Measurements from ENCODE around the gene JOSD2.

Gene JOSD2

GRCh38 chr19:50480281-50481111 lies 30.5 kb downstream of the JOSD2 start:
- H4K8ac ChIP-seq (ENCODE audit: low read depth, low read length), result no peak overlapping the region

GRCh38 chr19:50479761-50480251 lies 31.2 kb downstream of the JOSD2 start:
- H3K79me2 ChIP-seq (ENCODE audit: control insufficient read depth, insufficient read depth, low read length), result peaks cover 10% of the 10 kb centered on the region
- H3K4me2 ChIP-seq (ENCODE audit: low read length), result no peak overlapping the region
- no peak overlapping the region for H2BK15ac ChIP-seq (replicated peaks; ENCODE audit: low read depth)
- H3K9ac ChIP-seq (ENCODE audit: low read length), result no peak overlapping the region
- no peak for DNase-seq
- no peaks in the 10 kb centered on the region for H3K4me1 ChIP-seq (ENCODE audit: control insufficient read depth, low read depth, low read length)
- peaks cover 2% of the 10 kb centered on the region for H3K36me3 ChIP-seq (ENCODE audit: control insufficient read depth, insufficient read depth, low read length)
- no peak overlapping the region for H3K18ac ChIP-seq (ENCODE audit: low read length)
- no peak overlapping the region for H3K4me3 ChIP-seq (ENCODE audit: low read length)
- WGBS (ENCODE audit: extremely low coverage, insufficient coverage, low lambda C conversion rate), result no CpG with 5 or more reads among the region's 16 CpGs
- H3K4ac ChIP-seq (ENCODE audit: low read depth, low read length), result no peak overlapping the region
- no peaks in the 10 kb centered on the region for H3K27me3 ChIP-seq (ENCODE audit: insufficient read depth, low read length, poor library complexity)
- no peak overlapping the region for H2AK5ac ChIP-seq (ENCODE audit: low read length)
- no peak overlapping the region for H3K56ac ChIP-seq (ENCODE audit: low read length)
- H4K5ac ChIP-seq (ENCODE audit: low read length), result no peak overlapping the region
- H4K8ac ChIP-seq (ENCODE audit: low read depth, low read length), result no peak overlapping the region
- H2BK120ac ChIP-seq (ENCODE audit: low read depth, low read length), result no peak overlapping the region
- no peak overlapping the region for H2BK5ac ChIP-seq (ENCODE audit: low read length)
- H3K79me1 ChIP-seq (ENCODE audit: low read length), result peaks cover 12% of the 10 kb centered on the region
- no peak overlapping the region for H3K27ac ChIP-seq (ENCODE audit: low read depth, low read length)
- H3K23ac ChIP-seq (ENCODE audit: low read length), result no peak overlapping the region

More at GRCh38 chr19:50480281-50481111, 30.5 kb downstream of the JOSD2 start:
- Histone ChIP-seq H3K27ac (ENCODE audit: low read depth, low read length) (no peak overlapping the region), H4K5ac (ENCODE audit: low read length) (no peak overlapping the region), H3K18ac (ENCODE audit: low read length) (no peak overlapping the region), H3K4me2 (ENCODE audit: low read length) (no peak overlapping the region), H3K9ac (ENCODE audit: low read length) (no peak overlapping the region), H2BK5ac (ENCODE audit: low read length) (no peak overlapping the region), H3K36me3 (ENCODE audit: control insufficient read depth, insufficient read depth, low read length) (peaks cover 2% of the 10 kb centered on the region), H3K27me3 (ENCODE audit: insufficient read depth, low read length, poor library complexity) (no peaks in the 10 kb centered on the region), H3K56ac (ENCODE audit: low read length) (no peak overlapping the region), H3K4ac (ENCODE audit: low read depth, low read length) (no peak overlapping the region), H3K23ac (ENCODE audit: low read length) (no peak overlapping the region), H3K79me2 (ENCODE audit: control insufficient read depth, insufficient read depth, low read length) (peaks cover 10% of the 10 kb centered on the region), H2BK120ac (ENCODE audit: low read depth, low read length) (no peak overlapping the region), H3K4me3 (ENCODE audit: low read length) (no peak overlapping the region), H3K4me1 (ENCODE audit: control insufficient read depth, low read depth, low read length) (no peaks in the 10 kb centered on the region), H3K79me1 (ENCODE audit: low read length) (peaks cover 12% of the 10 kb centered on the region), H2BK15ac (replicated peaks; ENCODE audit: low read depth) (no peak overlapping the region), H2AK5ac (ENCODE audit: low read length) (no peak overlapping the region)
- no CpG with 5 or more reads among the region's 37 CpGs for WGBS (ENCODE audit: extremely low coverage, insufficient coverage, low lambda C conversion rate)
- DNase-seq, result no peak

GRCh38 chr19:50478901-50479715 lies 31.9 kb downstream of the JOSD2 start:
- Histone ChIP-seq H3K79me1 (ENCODE audit: low read length) (peaks cover 12% of the 10 kb centered on the region), H2AK5ac (ENCODE audit: low read length) (no peak overlapping the region), H3K27me3 (ENCODE audit: insufficient read depth, low read length, poor library complexity) (no peaks in the 10 kb centered on the region), H4K8ac (ENCODE audit: low read depth, low read length) (no peak overlapping the region), H2BK5ac (ENCODE audit: low read length) (no peak overlapping the region), H3K4me1 (ENCODE audit: control insufficient read depth, low read depth, low read length) (no peaks in the 10 kb centered on the region), H3K4me2 (ENCODE audit: low read length) (no peak overlapping the region), H2BK15ac (replicated peaks; ENCODE audit: low read depth) (no peak overlapping the region), H3K18ac (ENCODE audit: low read length) (no peak overlapping the region), H2BK120ac (ENCODE audit: low read depth, low read length) (no peak overlapping the region), H3K4ac (ENCODE audit: low read depth, low read length) (no peak overlapping the region), H3K9ac (ENCODE audit: low read length) (no peak overlapping the region), H3K27ac (ENCODE audit: low read depth, low read length) (no peak overlapping the region), H4K5ac (ENCODE audit: low read length) (no peak overlapping the region), H3K23ac (ENCODE audit: low read length) (no peak overlapping the region), H3K79me2 (ENCODE audit: control insufficient read depth, insufficient read depth, low read length) (peaks cover 10% of the 10 kb centered on the region), H3K36me3 (ENCODE audit: control insufficient read depth, insufficient read depth, low read length) (peaks cover 2% of the 10 kb centered on the region), H3K4me3 (ENCODE audit: low read length) (no peak overlapping the region), H3K56ac (ENCODE audit: low read length) (no peak overlapping the region)
- no CpG with 5 or more reads among the region's 19 CpGs for WGBS (ENCODE audit: extremely low coverage, insufficient coverage, low lambda C conversion rate)
- peak; percentile 79 for DNase-seq

GRCh38 chr19:50477751-50478515 lies 33.1 kb downstream of the JOSD2 start:
- no peak overlapping the region for H2BK15ac ChIP-seq (replicated peaks; ENCODE audit: low read depth)
- H3K36me3 ChIP-seq (ENCODE audit: control insufficient read depth, insufficient read depth, low read length), result peaks cover under 1% of the 10 kb centered on the region
- no peak overlapping the region for H3K4me3 ChIP-seq (ENCODE audit: low read length)

GRCh38 chr19:50476907-50477238 lies 34.1 kb downstream of the JOSD2 start:
- DNase-seq, result no peak
- Histone ChIP-seq H3K4me2 (ENCODE audit: low read length) (peak overlapping the region; percentile 71), H2BK120ac (ENCODE audit: low read depth, low read length) (no peak overlapping the region), H3K23ac (ENCODE audit: low read length) (no peak overlapping the region), H3K27me3 (ENCODE audit: insufficient read depth, low read length, poor library complexity) (no peaks in the 10 kb centered on the region), H3K4ac (ENCODE audit: low read depth, low read length) (no peak overlapping the region), H4K8ac (ENCODE audit: low read depth, low read length) (no peak overlapping the region), H2AK5ac (ENCODE audit: low read length) (no peak overlapping the region), H3K79me1 (ENCODE audit: low read length) (peaks cover 12% of the 10 kb centered on the region), H2BK15ac (replicated peaks; ENCODE audit: low read depth) (no peak overlapping the region), H3K36me3 (ENCODE audit: control insufficient read depth, insufficient read depth, low read length) (no peaks in the 10 kb centered on the region), H3K9ac (ENCODE audit: low read length) (peak overlapping the region; percentile 91), H3K4me3 (ENCODE audit: low read length) (peak overlapping the region; percentile 88), H3K56ac (ENCODE audit: low read length) (no peak overlapping the region), H4K5ac (ENCODE audit: low read length) (no peak overlapping the region), H3K79me2 (ENCODE audit: control insufficient read depth, insufficient read depth, low read length) (peaks cover 10% of the 10 kb centered on the region), H3K4me1 (ENCODE audit: control insufficient read depth, low read depth, low read length) (no peaks in the 10 kb centered on the region), H3K18ac (ENCODE audit: low read length) (no peak overlapping the region), H3K27ac (ENCODE audit: low read depth, low read length) (no peak overlapping the region), H2BK5ac (ENCODE audit: low read length) (no peak overlapping the region)
- WGBS (ENCODE audit: extremely low coverage, insufficient coverage, low lambda C conversion rate), result no CpG with 5 or more reads among the region's 20 CpGs

More at GRCh38 chr19:50477751-50478515, 33.1 kb downstream of the JOSD2 start:
- Histone ChIP-seq H3K27ac (ENCODE audit: low read depth, low read length) (no peak overlapping the region), H3K79me2 (ENCODE audit: control insufficient read depth, insufficient read depth, low read length) (peaks cover 10% of the 10 kb centered on the region), H3K27me3 (ENCODE audit: insufficient read depth, low read length, poor library complexity) (no peaks in the 10 kb centered on the region), H3K18ac (ENCODE audit: low read length) (no peak overlapping the region), H3K4ac (ENCODE audit: low read depth, low read length) (no peak overlapping the region), H3K4me2 (ENCODE audit: low read length) (no peak overlapping the region), H2BK5ac (ENCODE audit: low read length) (no peak overlapping the region), H4K8ac (ENCODE audit: low read depth, low read length) (no peak overlapping the region), H2BK120ac (ENCODE audit: low read depth, low read length) (no peak overlapping the region), H3K9ac (ENCODE audit: low read length) (no peak overlapping the region), H3K23ac (ENCODE audit: low read length) (no peak overlapping the region), H4K5ac (ENCODE audit: low read length) (no peak overlapping the region), H3K56ac (ENCODE audit: low read length) (no peak overlapping the region), H2AK5ac (ENCODE audit: low read length) (no peak overlapping the region), H3K4me1 (ENCODE audit: control insufficient read depth, low read depth, low read length) (no peaks in the 10 kb centered on the region), H3K79me1 (ENCODE audit: low read length) (peaks cover 12% of the 10 kb centered on the region)
- no peak for DNase-seq
- WGBS (ENCODE audit: extremely low coverage, insufficient coverage, low lambda C conversion rate), result no CpG with 5 or more reads among the region's 17 CpGs

Data from mesendoderm (in vitro differentiated cells).